GM19372 (cell line): ENCODE results near the gene POLR1D.

Experiments
- ATAC-seq: cut with Tn5 transposase; IDR thresholded peaks from one replicate; pipeline ENCODE4 v1.9.1; 2021; ENCODE audit warnings: mild to moderate bottlenecking, low read depth, moderate library complexity; ENCODE audit not compliant: unreplicated experiment

POLR1D gene

GRCh38 chr13:27637289-27637626 is 15.6 kb downstream of the POLR1D start:
- ATAC-seq: no peak

- ATAC-seq: no peak
These were observed 16.3 kb downstream of the POLR1D start for GRCh38 chr13:27638001-27638400.

- ATAC-seq: no peak
These were observed 16.8 kb downstream of the POLR1D start for GRCh38 chr13:27638521-27638920.

- no peak for ATAC-seq
These were observed 17.5 kb downstream of the POLR1D start for GRCh38 chr13:27639186-27639585.

- ATAC-seq: no peak
These were observed 20.2 kb downstream of the POLR1D start for GRCh38 chr13:27641711-27642502.

- no peak for ATAC-seq
These were observed 21.8 kb downstream of the POLR1D start for GRCh38 chr13:27643334-27644132.

GRCh38 chr13:27644302-27644701 is 22.6 kb downstream of the POLR1D start:
- no peak for ATAC-seq

GRCh38 chr13:27650312-27650711 is 28.6 kb downstream of the POLR1D start:
- no peak for ATAC-seq

- ATAC-seq: no peak
These were observed 32.4 kb downstream of the POLR1D start for GRCh38 chr13:27654059-27654458.

- ATAC-seq: no peak
These were observed 33.1 kb downstream of the POLR1D start for GRCh38 chr13:27654816-27655215.

- no peak for ATAC-seq
These were observed 36.0 kb downstream of the POLR1D start for GRCh38 chr13:27657724-27658123.

GRCh38 chr13:27658546-27658945 is 36.9 kb downstream of the POLR1D start:
- ATAC-seq: no peak

GRCh38 chr13:27659145-27659865 is 37.6 kb downstream of the POLR1D start:
- ATAC-seq: no peak

GRCh38 chr13:27660511-27660910 is 38.8 kb downstream of the POLR1D start:
- ATAC-seq: no peak

GRCh38 chr13:27661017-27661416 is 39.3 kb downstream of the POLR1D start:
- ATAC-seq: no peak

GRCh38 chr13:27662738-27663470 is 41.2 kb downstream of the POLR1D start:
- ATAC-seq: no peak

- no peak for ATAC-seq
These were observed 42.3 kb downstream of the POLR1D start for GRCh38 chr13:27663947-27664346.

GRCh38 chr13:27665333-27665732 is 43.6 kb downstream of the POLR1D start:
- ATAC-seq: no peak

GRCh38 chr13:27665761-27666160 is 44.1 kb downstream of the POLR1D start:
- no peak for ATAC-seq

- ATAC-seq: no peak
These were observed 45.3 kb downstream of the POLR1D start for GRCh38 chr13:27666951-27667350.

GRCh38 chr13:27667946-27668345 is 46.3 kb downstream of the POLR1D start:
- no peak for ATAC-seq
